ENCODE data around the gene BCAS4.

DNA sequence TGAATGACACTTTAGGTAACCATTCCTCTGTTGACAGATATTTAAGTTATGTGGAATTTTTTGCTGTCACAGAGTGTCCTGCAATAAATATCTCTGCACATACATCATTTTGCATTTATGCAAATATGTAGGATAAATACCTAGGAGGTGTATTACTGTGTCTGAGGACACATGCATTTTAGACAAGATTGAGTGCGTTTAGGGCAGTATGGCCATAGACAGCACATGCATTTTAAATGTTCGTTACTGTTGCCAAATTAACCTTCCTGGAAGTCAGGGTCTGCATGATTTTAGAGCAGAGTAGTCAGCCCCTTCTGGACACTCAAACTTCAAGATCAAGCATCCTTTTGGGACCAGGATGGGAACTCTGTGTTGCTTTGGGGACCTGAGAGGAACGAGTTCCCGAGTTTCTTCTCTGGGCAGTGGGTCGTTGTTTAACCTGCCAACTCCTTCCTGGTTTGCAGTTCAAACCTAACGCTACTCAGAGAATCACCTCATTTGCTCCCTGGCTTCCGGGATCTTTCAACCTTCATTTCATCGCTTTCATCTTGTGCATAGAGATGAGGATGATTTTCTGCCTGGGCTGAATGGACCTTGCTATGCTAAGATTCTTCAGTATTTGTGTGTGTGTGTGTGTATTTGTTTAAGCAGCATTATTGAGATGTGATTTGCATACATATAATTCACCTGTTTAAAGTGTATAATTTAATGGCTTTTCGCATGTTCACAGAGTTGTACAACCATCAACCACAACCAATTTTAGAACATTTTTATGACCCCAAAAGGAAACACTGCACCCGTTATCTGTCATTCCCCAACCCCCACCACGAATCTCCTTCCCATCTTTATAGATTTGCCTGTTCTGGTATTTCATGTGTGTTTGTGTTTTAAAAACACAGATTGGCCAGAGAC lies 9.8 kb downstream of the BCAS4 start:
- TF ChIP-seq, protein P1, sequence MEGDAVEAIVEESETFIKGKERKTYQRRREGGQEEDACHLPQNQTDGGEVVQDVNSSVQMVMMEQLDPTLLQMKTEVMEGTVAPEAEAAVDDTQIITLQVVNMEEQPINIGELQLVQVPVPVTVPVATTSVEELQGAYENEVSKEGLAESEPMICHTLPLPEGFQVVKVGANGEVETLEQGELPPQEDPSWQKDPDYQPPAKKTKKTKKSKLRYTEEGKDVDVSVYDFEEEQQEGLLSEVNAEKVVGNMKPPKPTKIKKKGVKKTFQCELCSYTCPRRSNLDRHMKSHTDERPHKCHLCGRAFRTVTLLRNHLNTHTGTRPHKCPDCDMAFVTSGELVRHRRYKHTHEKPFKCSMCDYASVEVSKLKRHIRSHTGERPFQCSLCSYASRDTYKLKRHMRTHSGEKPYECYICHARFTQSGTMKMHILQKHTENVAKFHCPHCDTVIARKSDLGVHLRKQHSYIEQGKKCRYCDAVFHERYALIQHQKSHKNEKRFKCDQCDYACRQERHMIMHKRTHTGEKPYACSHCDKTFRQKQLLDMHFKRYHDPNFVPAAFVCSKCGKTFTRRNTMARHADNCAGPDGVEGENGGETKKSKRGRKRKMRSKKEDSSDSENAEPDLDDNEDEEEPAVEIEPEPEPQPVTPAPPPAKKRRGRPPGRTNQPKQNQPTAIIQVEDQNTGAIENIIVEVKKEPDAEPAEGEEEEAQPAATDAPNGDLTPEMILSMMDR (IDR thresholded peaks at IDR 0.05): no peak
- TF ChIP-seq POLR2A (IDR thresholded peaks at IDR 0.05): no peak

Measured in thyroid gland (tissue), 4 donors.